Astrocyte of the spinal cord (primary cell): ENCODE data around the gene LAT.

Source experiments
- DNase-seq: peaks from one replicate; pipeline ENCODE4 v3.0.0; 2011; ENCODE audit warnings: low read depth, low spot score
- H3K4me3 ChIP-seq: 2 replicates; pipeline ENCODE4 v1.5.1; 2011; ENCODE audit warnings: low read depth, mild to moderate bottlenecking, low read length, moderate library complexity
- in situ Hi-C: cut with HindIII; loops from 2 replicates; pipeline ENCODE4 v1.10.0; 2017; ENCODE audit warnings: low sequenced_read_pairs
- TF ChIP-seq, protein P1 (sequence below): IDR thresholded peaks from 2 replicates; pipeline ENCODE4 v1.5.1; 2012; ENCODE audit warnings: low read depth, mild to moderate bottlenecking, low read length, inconsistent platforms

Gene LAT

DNA sequence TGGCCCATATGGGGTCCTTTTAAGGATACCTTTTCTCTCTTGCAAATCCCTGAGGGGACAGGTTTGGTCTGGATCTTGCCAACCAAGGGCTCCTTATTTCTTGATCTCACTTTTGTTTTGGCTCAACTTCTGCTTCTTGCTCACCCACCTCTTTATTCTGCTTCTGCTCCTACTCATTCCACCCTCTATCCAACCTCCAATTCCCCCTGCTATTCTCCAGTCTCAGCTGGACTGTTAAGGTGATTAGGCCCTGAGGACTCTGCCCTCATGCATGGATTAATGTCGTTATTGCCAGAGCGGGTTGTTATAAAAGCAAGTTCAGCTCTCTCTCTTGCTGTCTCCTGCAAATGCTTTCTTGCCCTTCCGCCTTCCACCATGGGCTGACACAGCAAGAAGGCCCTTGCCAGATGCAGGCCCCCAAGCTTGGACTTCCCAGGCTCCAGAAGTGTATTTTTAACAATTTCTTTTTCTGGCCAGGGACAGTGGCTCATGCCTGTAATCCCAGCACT lies 29.8 kb downstream of the LAT start:
- no peak overlapping the region for H3K4me3 ChIP-seq
- in situ Hi-C loops: no loop called here
- TF ChIP-seq, protein P1, sequence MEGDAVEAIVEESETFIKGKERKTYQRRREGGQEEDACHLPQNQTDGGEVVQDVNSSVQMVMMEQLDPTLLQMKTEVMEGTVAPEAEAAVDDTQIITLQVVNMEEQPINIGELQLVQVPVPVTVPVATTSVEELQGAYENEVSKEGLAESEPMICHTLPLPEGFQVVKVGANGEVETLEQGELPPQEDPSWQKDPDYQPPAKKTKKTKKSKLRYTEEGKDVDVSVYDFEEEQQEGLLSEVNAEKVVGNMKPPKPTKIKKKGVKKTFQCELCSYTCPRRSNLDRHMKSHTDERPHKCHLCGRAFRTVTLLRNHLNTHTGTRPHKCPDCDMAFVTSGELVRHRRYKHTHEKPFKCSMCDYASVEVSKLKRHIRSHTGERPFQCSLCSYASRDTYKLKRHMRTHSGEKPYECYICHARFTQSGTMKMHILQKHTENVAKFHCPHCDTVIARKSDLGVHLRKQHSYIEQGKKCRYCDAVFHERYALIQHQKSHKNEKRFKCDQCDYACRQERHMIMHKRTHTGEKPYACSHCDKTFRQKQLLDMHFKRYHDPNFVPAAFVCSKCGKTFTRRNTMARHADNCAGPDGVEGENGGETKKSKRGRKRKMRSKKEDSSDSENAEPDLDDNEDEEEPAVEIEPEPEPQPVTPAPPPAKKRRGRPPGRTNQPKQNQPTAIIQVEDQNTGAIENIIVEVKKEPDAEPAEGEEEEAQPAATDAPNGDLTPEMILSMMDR: no peak
- DNase-seq: no peak

DNA sequence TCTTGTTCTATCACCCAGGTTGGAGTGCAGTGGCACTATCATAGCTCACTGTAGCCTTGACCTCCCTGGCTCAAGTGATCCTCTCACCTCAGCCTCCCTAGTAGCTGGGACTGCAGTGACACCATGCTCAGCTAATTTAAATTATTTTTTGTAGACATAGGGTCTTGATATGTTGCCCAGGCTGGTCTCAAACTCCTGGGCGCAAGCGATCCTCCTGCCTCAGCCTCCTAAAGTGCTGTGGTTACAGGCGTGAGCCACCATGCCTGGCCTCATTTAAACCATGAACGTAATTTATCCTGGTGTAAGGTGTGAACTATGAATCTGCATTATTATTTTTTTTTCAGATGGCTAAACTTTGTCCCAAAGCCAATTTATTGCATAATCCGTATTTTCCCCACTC lies 37.3 kb downstream of the LAT start:
- in situ Hi-C loops: no loop called here
- TF ChIP-seq, protein P1: no peak
- DNase-seq: no peak
- H3K4me3 ChIP-seq: no peak overlapping the region

GRCh38 chr16:29023279-29024277 lies 38.7 kb downstream of the LAT start:
- in situ Hi-C loops: no loop called here
- no peak overlapping the region for H3K4me3 ChIP-seq
- TF ChIP-seq, protein P1: no peak
- DNase-seq: no peak

GRCh38 chr16:29024278-29024677 lies 39.4 kb downstream of the LAT start:
- TF ChIP-seq, protein P1: no peak
- in situ Hi-C loops: no loop called here
- no peak for DNase-seq
- H3K4me3 ChIP-seq: no peak overlapping the region

DNA sequence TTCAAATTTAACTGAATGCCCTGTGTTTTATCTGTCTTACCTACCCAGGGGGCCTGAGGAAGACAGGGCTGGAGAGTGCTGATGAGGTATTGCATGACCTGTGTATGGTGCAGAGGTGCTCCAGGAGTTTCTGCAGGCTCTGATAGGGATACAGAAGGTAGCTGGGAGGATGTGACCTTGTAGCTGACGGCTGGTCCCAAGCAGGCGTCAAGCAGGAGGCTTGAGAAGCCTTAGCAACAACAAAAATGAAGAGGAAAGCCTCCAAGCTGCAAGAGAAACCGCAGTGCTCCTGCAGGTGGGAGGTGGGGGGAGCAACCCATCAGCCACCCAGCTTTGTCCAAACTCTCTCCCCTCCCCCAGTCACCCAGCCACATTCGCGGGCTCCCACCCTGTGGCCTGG lies 40.4 kb downstream of the LAT start:
- H3K4me3 ChIP-seq: no peak overlapping the region
- DNase-seq: no peak
- in situ Hi-C loops: no loop called here
- TF ChIP-seq, protein P1: no peak

- in situ Hi-C loops: no loop called here
- no peak for DNase-seq
- TF ChIP-seq, protein P1: no peak
- H3K4me3 ChIP-seq: no peak overlapping the region
Measured at GRCh38 chr16:29025735-29026134, 40.9 kb downstream of the LAT start.
